ENCODE measurements around the gene PRDM16. TPM values are rescaled to one million over a fixed set of nuclear protein-coding genes. Genes with fewer than 3 reads are reported as not detected.

The PRDM16 gene
- total RNA-seq, 1 donor from 2014 or later, result 21.4 TPM

GRCh38 chr1:3096345-3096744 lies 27.3 kb downstream of the PRDM16 start:
- no peak overlapping the region for H3K4me3 Mint-ChIP-seq (ENCODE audit: unreplicated experiment)
- no peak for TF ChIP-seq CTCF (IDR thresholded peaks at IDR 0.05; ENCODE audit: unreplicated experiment)
- H3K36me3 Mint-ChIP-seq (ENCODE audit: low read depth, unreplicated experiment), result no peaks in the 10 kb centered on the region
- H3K27ac Mint-ChIP-seq (ENCODE audit: unreplicated experiment), result no peak overlapping the region
- no peaks in the 10 kb centered on the region for H3K9me3 Mint-ChIP-seq (ENCODE audit: unreplicated experiment)
- no peak for DNase-seq (ENCODE audit: low spot score)
- H3K27me3 Mint-ChIP-seq (ENCODE audit: unreplicated experiment), result no peaks in the 10 kb centered on the region
- H3K4me1 Mint-ChIP-seq (ENCODE audit: unreplicated experiment), result peaks cover 12% of the 10 kb centered on the region

GRCh38 chr1:3097231-3097630 lies 28.2 kb downstream of the PRDM16 start:
- H3K4me3 Mint-ChIP-seq (ENCODE audit: unreplicated experiment), result no peak overlapping the region
- no peaks in the 10 kb centered on the region for H3K36me3 Mint-ChIP-seq (ENCODE audit: low read depth, unreplicated experiment)
- no peak overlapping the region for H3K27ac Mint-ChIP-seq (ENCODE audit: unreplicated experiment)
- DNase-seq (ENCODE audit: low spot score), result no peak
- TF ChIP-seq CTCF (IDR thresholded peaks at IDR 0.05; ENCODE audit: unreplicated experiment), result no peak
- H3K9me3 Mint-ChIP-seq (ENCODE audit: unreplicated experiment), result no peaks in the 10 kb centered on the region
- no peaks in the 10 kb centered on the region for H3K27me3 Mint-ChIP-seq (ENCODE audit: unreplicated experiment)
- H3K4me1 Mint-ChIP-seq (ENCODE audit: unreplicated experiment), result peaks cover 12% of the 10 kb centered on the region

DNA sequence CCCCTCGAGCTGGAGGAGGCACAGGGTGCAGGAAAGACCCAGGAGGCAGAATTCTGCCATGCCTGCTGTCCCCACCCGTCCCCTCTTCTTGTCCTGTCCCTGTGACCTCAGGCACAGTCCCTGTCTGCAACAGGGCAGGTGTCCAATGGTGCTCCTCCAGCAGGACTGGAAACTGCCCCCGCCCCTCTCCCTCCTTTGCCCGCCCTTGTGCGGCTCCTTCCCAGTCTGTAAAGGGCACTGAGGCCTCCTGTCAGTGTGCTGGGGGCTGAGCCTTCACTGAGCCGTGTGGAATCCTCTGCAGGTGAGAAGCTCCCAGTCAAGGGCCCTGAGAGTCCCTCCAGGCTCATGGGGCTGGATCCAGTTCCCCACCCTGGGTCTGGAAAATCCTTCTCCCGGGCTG lies 28.9 kb downstream of the PRDM16 start:
- no peaks in the 10 kb centered on the region for H3K36me3 Mint-ChIP-seq (ENCODE audit: low read depth, unreplicated experiment)
- TF ChIP-seq CTCF (IDR thresholded peaks at IDR 0.05; ENCODE audit: unreplicated experiment), result no peak
- no peak overlapping the region for H3K4me3 Mint-ChIP-seq (ENCODE audit: unreplicated experiment)
- no peaks in the 10 kb centered on the region for H3K27me3 Mint-ChIP-seq (ENCODE audit: unreplicated experiment)
- DNase-seq (ENCODE audit: low spot score), result no peak
- H3K9me3 Mint-ChIP-seq (ENCODE audit: unreplicated experiment), result no peaks in the 10 kb centered on the region
- peaks cover 12% of the 10 kb centered on the region for H3K4me1 Mint-ChIP-seq (ENCODE audit: unreplicated experiment)
- no peak overlapping the region for H3K27ac Mint-ChIP-seq (ENCODE audit: unreplicated experiment)

DNA sequence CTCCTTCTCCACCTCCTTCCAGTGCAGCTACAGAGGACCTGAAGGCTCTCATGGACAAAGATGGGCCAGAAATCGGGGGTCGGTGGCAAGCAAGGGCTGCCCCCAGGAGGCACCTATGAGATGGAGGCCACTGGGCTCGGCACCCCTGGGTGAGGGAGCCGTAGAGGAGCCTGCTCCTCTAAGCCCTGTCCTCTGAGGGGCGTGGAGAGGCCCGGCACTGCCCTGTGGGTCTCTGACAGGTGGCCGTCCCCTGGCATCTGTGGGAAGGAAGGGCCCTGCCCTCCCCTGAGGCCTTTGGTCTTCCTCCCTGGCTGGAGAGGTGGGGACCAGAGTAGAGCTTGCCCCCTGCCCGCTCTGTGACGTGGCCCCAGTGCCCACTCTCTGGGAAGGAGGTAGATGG lies 30.9 kb downstream of the PRDM16 start:
- Mint-ChIP-seq H3K9me3 (ENCODE audit: unreplicated experiment) (no peaks in the 10 kb centered on the region), H3K27ac (ENCODE audit: unreplicated experiment) (no peak overlapping the region), H3K4me1 (ENCODE audit: unreplicated experiment) (peaks cover 12% of the 10 kb centered on the region), H3K4me3 (ENCODE audit: unreplicated experiment) (no peak overlapping the region), H3K27me3 (ENCODE audit: unreplicated experiment) (no peaks in the 10 kb centered on the region), H3K36me3 (ENCODE audit: low read depth, unreplicated experiment) (no peaks in the 10 kb centered on the region)
- TF ChIP-seq CTCF (IDR thresholded peaks at IDR 0.05; ENCODE audit: unreplicated experiment), result no peak
- no peak for DNase-seq (ENCODE audit: low spot score)

- Mint-ChIP-seq H3K4me3 (ENCODE audit: unreplicated experiment) (no peak overlapping the region), H3K27ac (ENCODE audit: unreplicated experiment) (no peak overlapping the region), H3K27me3 (ENCODE audit: unreplicated experiment) (no peaks in the 10 kb centered on the region), H3K9me3 (ENCODE audit: unreplicated experiment) (no peaks in the 10 kb centered on the region), H3K4me1 (ENCODE audit: unreplicated experiment) (peaks cover 7% of the 10 kb centered on the region), H3K36me3 (ENCODE audit: low read depth, unreplicated experiment) (no peaks in the 10 kb centered on the region)
- DNase-seq (ENCODE audit: low spot score), result no peak
- no peak for TF ChIP-seq CTCF (IDR thresholded peaks at IDR 0.05; ENCODE audit: unreplicated experiment)
Observed at GRCh38 chr1:3101124-3101939, 32.3 kb downstream of the PRDM16 start.
